A549 (cell line): ENCODE measurements around the gene MAPK1. TPM values are rescaled to one million over a fixed set of nuclear protein-coding genes. Genes with fewer than 3 reads are reported as not detected.
"Not testable (repeated sequence)": the region's sequence is repeated elsewhere in the genome, so short reads cannot be mapped to it uniquely, and the experiment has no call there.

ENCODE experiments used
- ATAC-seq, 2 experiments: fragments of 200-7000 bp in 1 of 2; fragments of >200 bp in 1 of 2; cut with Nextera tagmentation in 1 of 2; cut with Tn5 transposase in 1 of 2; 3 replicates each; pipeline versions ENCODE4 v1.8.0 to v1.9.1; 2018 to 2020; ENCODE audit warnings: mild to moderate bottlenecking in 1 of 2, moderate library complexity in 1 of 2
- CTCF ChIA-PET: fragments of 300-600 bp; sonication (Branson Sonifier 250); formaldehyde crosslinking; extraction: SDS; loops from one replicate; lab custom pipeline; 2021; ENCODE audit warnings: antibody characterized with exemption, inconsistent platforms; lab: Yijun Ruan, JAX
- POLR2A ChIA-PET: fragments of 350-600 bp; formaldehyde crosslinking; extraction: SDS; loops from one replicate; lab custom pipeline; 2021; ENCODE audit warnings: antibody characterized with exemption, inconsistent platforms; lab: Yijun Ruan, JAX
- DNase-seq, 2 experiments: peaks; one replicate each; pipeline versions ENCODE4 v3.0.0 to v3.0.0-alpha.2; 2011 to 2016; ENCODE audit warnings: low read depth in 1 of 2, low spot score in 1 of 2
- FAIRE-seq: peaks from 2 replicates; lab custom pipeline; 2011; peaks lifted over from hg19 to GRCh38; lab: Jason Lieb, UNC
- H3K27ac ChIP-seq, 2 experiments: fragments of >200 bp; sonication (Bioruptor Twin); formaldehyde crosslinking; 3 replicates each; pipeline ENCODE4 v1.5.1; 2016 to 2017
- H3K4me1 ChIP-seq: fragments of >200 bp; sonication (Bioruptor Twin); formaldehyde crosslinking; 3 replicates; pipeline ENCODE4 v1.6.1; 2016
- H3K4me2 ChIP-seq: fragments of >200 bp; sonication (Bioruptor Twin); formaldehyde crosslinking; 3 replicates; pipeline ENCODE4 v1.6.1; 2016
- H3K4me3 ChIP-seq: fragments of >200 bp; sonication (Bioruptor Twin); formaldehyde crosslinking; 3 replicates; pipeline ENCODE4 v1.5.1; 2016
- H3K9me3 ChIP-seq: fragments of >200 bp; sonication (Bioruptor Twin); formaldehyde crosslinking; 3 replicates; pipeline ENCODE4 v1.6.1; 2016
- CBX2 ChIP-seq: fragments of 200-600 bp; sonication (generic); IDR thresholded peaks from 2 replicates; pipeline ENCODE4 v1.6.1; 2016; ENCODE audit warnings: low read depth, mild to moderate bottlenecking, borderline replicate concordance
- CBX8 ChIP-seq: fragments of 200-600 bp; sonication (generic); IDR thresholded peaks from 2 replicates; pipeline ENCODE4 v1.6.1; 2016
- CEBPB ChIP-seq, 2 experiments: fragments of >200 bp in 1 of 2; sonication (Bioruptor Twin) in 1 of 2; formaldehyde crosslinking in 1 of 2; IDR thresholded peaks; 2 replicates each; pipeline ENCODE4 v1.6.1; 2012 to 2016
- CHD2 ChIP-seq: fragments of 150-350 bp; IDR thresholded peaks from 2 replicates; pipeline ENCODE4 v1.6.1; 2014; ENCODE audit warnings: low read length; ENCODE audit not compliant: partially characterized antibody
- EHF ChIP-seq: fragments of 250-450 bp; sonication (Bioruptor Pico); IDR thresholded peaks from 2 replicates; pipeline ENCODE4 v1.5.0; 2020; ENCODE audit warnings: mild to moderate bottlenecking
- ESRRA ChIP-seq: fragments of 150-350 bp; IDR thresholded peaks from 2 replicates; pipeline ENCODE4 v1.6.1; 2014; ENCODE audit warnings: mild to moderate bottlenecking, low read length, borderline replicate concordance
- FOSB ChIP-seq: fragments of 250-450 bp; sonication (Bioruptor Pico); IDR thresholded peaks from 2 replicates; pipeline ENCODE4 v1.5.0; 2020; ENCODE audit warnings: mild to moderate bottlenecking, moderate library complexity
- FOXS1 ChIP-seq: fragments of 250-450 bp; sonication (Bioruptor Pico); IDR thresholded peaks from 2 replicates; pipeline ENCODE4 v1.5.0; 2020; ENCODE audit warnings: mild to moderate bottlenecking, moderate library complexity
- GATA3 ChIP-seq: IDR thresholded peaks from 2 replicates; pipeline ENCODE4 v1.6.1; 2012; ENCODE audit warnings: borderline replicate concordance
- HDAC2 ChIP-seq: fragments of 200-600 bp; sonication (generic); IDR thresholded peaks from 2 replicates; pipeline ENCODE4 v1.6.1; 2016
- HEYL ChIP-seq: fragments of 250-450 bp; sonication (Bioruptor Pico); IDR thresholded peaks from 2 replicates; pipeline ENCODE4 v1.8.0; 2021; ENCODE audit warnings: mild to moderate bottlenecking, moderate library complexity
- HOXB13 ChIP-seq: fragments of 250-450 bp; sonication (Bioruptor Pico); IDR thresholded peaks from 2 replicates; pipeline ENCODE4 v1.5.0; 2020; ENCODE audit warnings: low read depth, mild to moderate bottlenecking, moderate library complexity
- KDM5A ChIP-seq: fragments of 200-600 bp; sonication (generic); IDR thresholded peaks from 2 replicates; pipeline ENCODE4 v1.6.1; 2016; ENCODE audit warnings: antibody characterized with exemption, mild to moderate bottlenecking
- MAFK ChIP-seq: fragments of 450-650 bp; IDR thresholded peaks from 2 replicates; pipeline ENCODE4 v1.6.1; 2014; ENCODE audit not compliant: partially characterized antibody
- MYC ChIP-seq: IDR thresholded peaks from 2 replicates; pipeline ENCODE4 v1.6.1; 2012; ENCODE audit warnings: mild to moderate bottlenecking, inconsistent platforms, low read length, improper control_type of control experiment, borderline replicate concordance
- NFE2L2 ChIP-seq: fragments of 150-350 bp; conservative IDR thresholded peaks from 2 replicates; pipeline ENCODE4 v1.6.1; 2014; ENCODE audit warnings: low read length
- PHF8 ChIP-seq: fragments of 200-600 bp; sonication (generic); IDR thresholded peaks from 2 replicates; pipeline ENCODE4 v1.6.1; 2016; ENCODE audit warnings: low read depth, mild to moderate bottlenecking, antibody characterized with exemption, moderate library complexity, borderline replicate concordance
- RAD21 ChIP-seq, 2 experiments: fragments of >200 bp in 1 of 2; sonication (Bioruptor Twin) in 1 of 2; formaldehyde crosslinking in 1 of 2; IDR thresholded peaks in 1 of 2; conservative IDR thresholded peaks in 1 of 2; 2 replicates in 1 of 2; 3 replicates in 1 of 2; pipeline ENCODE4 v1.6.1; 2012 to 2018; ENCODE audit warnings: inconsistent platforms in 1 of 2
- RARB ChIP-seq: fragments of 250-450 bp; sonication (Bioruptor Pico); IDR thresholded peaks from 2 replicates; pipeline ENCODE4 v1.8.0; 2021; ENCODE audit warnings: mild to moderate bottlenecking, moderate library complexity
- RNF2 ChIP-seq: fragments of 200-600 bp; sonication (generic); IDR thresholded peaks from 2 replicates; pipeline ENCODE4 v1.6.1; 2016; ENCODE audit warnings: low read depth, mild to moderate bottlenecking, antibody characterized with exemption, moderate library complexity, borderline replicate concordance
- SMC3 ChIP-seq: fragments of >200 bp; sonication (Bioruptor Twin); formaldehyde crosslinking; IDR thresholded peaks from 3 replicates; pipeline ENCODE4 v1.6.1; 2018; ENCODE audit warnings: inconsistent platforms
- SREBF2 ChIP-seq: fragments of 450-650 bp; IDR thresholded peaks from 2 replicates; pipeline ENCODE4 v1.6.1; 2014; ENCODE audit warnings: mild to moderate bottlenecking, moderate library complexity
- TP53 ChIP-seq: fragments of 250-450 bp; sonication (Bioruptor Pico); IDR thresholded peaks from 2 replicates; pipeline ENCODE4 v1.5.0; 2021; ENCODE audit warnings: mild to moderate bottlenecking, moderate library complexity
- ZC3H11A ChIP-seq: fragments of 450-650 bp; IDR thresholded peaks from 2 replicates; pipeline ENCODE4 v1.6.1; 2014; ENCODE audit warnings: antibody characterized with exemption, mild to moderate bottlenecking
- WGBS: methylation state at CpG from one replicate; pipeline ENCODE4 v1.1.6; 2017; ENCODE audit errors: missing lambda C conversion rate; 5-methylcytosine and 5-hydroxymethylcytosine counted together
- polyA plus RNA-seq, 4 experiments: library from polyadenylated mRNA; depleted of rRNA in 3 of 4; stranded (reverse); fragments of >200 nt; fragmentation: RNase III in 1 of 4; extraction: RNeasy Plus Mini Kit Qiagen cat#74134 plus additional on column Dnase treatment in 1 of 4; gene quantifications; 2 replicates in 3 of 4; 3 replicates in 1 of 4; pipeline ENCODE4 v1.2.3, GENCODE V29; 2011 to 2017
- TF ChIP-seq, protein P1 (sequence below): fragments of >200 bp; sonication (Bioruptor Twin); formaldehyde crosslinking; IDR thresholded peaks from 2 replicates; pipeline ENCODE4 v1.6.1; 2016
- TF ChIP-seq, protein P2 (sequence below): fragments of 150-350 bp; IDR thresholded peaks from 2 replicates; pipeline ENCODE4 v1.6.1; 2014; ENCODE audit warnings: low read depth, mild to moderate bottlenecking, low read length
- TF ChIP-seq, protein P3 (sequence below): fragments of 450-650 bp; IDR thresholded peaks from 2 replicates; pipeline ENCODE4 v1.6.1; 2014; ENCODE audit warnings: antibody characterized with exemption
- TF ChIP-seq, protein P4 (sequence below): IDR thresholded peaks from 2 replicates; pipeline ENCODE4 v1.6.1; 2012
- TF ChIP-seq, protein P5 (sequence below): fragments of >200 bp; sonication (Bioruptor Twin); formaldehyde crosslinking; IDR thresholded peaks from 3 replicates; pipeline ENCODE4 v1.5.1; 2016

The MAPK1 gene
- polyA plus RNA-seq, 2 of the 4 experiments (the other 2 are of a cell fraction), result 28.8 to 85.5 TPM

DNA sequence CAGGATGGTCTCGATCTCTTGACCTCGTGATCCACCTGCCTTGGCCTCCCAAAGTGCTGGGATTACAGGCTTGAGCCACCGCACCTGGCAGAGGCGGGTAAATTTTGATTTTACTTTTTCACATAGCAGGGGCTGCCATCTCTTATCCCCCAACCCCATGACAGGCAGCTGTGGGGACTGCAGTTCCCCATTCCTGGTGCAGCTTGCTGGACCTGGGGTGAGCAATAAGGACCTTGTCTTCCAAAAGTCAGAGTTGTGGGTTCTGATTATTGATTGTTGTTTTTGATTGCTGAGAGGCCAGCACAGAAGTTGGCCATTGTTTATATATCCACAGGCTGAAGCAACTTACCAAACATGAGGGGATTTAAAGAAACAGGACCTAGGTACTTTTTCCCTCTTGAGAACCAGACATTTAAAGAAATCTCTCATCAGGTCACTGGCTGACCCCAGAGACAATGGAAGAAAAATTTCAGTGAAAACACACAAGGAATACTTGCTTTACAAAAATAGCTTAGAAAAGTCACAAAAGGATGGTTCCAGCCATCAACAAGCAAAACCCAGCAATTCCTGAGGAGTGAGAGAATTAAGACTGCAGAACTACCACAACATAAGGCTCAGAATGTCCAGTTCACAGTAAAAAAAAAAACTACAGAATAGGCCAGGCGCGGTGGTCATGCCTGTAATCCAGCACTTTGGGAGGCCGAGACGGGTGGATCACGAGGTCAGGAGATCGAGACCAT, 22.0 kb upstream of the MAPK1 start:
- DNase-seq, result no peak
- Histone ChIP-seq H3K9me3 (no peaks in the 10 kb centered on the region), H3K4me2 (no peak overlapping the region)
- POLR2A ChIA-PET, result no interaction called here
- CTCF ChIA-PET, result interaction anchor here (0.6 to 1.3 kb wide), 2 partner anchors 14 to 63 kb away, joined by 3 read pairs; partner anchors contain the start of gene PPM1F
- 91% methylated on average over 10 of the region's 10 CpGs for WGBS
- TF ChIP-seq, protein P1, sequence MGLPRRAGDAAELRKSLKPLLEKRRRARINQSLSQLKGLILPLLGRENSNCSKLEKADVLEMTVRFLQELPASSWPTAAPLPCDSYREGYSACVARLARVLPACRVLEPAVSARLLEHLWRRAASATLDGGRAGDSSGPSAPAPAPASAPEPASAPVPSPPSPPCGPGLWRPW, result no peak
- TF ChIP-seq RNF2, result no peak
- TF ChIP-seq RARB (CRISPR knock-in tag), result no peak
- TF ChIP-seq FOSB (CRISPR knock-in tag), result no peak
- no peak for TF ChIP-seq PHF8
- TF ChIP-seq HEYL, result no peak
- no peak for TF ChIP-seq CBX8
- TF ChIP-seq TP53 (CRISPR knock-in tag), result no peak
- TF ChIP-seq ESRRA, result no peak
- TF ChIP-seq, protein P2, sequence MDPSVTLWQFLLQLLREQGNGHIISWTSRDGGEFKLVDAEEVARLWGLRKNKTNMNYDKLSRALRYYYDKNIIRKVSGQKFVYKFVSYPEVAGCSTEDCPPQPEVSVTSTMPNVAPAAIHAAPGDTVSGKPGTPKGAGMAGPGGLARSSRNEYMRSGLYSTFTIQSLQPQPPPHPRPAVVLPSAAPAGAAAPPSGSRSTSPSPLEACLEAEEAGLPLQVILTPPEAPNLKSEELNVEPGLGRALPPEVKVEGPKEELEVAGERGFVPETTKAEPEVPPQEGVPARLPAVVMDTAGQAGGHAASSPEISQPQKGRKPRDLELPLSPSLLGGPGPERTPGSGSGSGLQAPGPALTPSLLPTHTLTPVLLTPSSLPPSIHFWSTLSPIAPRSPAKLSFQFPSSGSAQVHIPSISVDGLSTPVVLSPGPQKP, result no peak
- TF ChIP-seq SREBF2, result no peak
- TF ChIP-seq KDM5A, result no peak
- TF ChIP-seq, protein P3, sequence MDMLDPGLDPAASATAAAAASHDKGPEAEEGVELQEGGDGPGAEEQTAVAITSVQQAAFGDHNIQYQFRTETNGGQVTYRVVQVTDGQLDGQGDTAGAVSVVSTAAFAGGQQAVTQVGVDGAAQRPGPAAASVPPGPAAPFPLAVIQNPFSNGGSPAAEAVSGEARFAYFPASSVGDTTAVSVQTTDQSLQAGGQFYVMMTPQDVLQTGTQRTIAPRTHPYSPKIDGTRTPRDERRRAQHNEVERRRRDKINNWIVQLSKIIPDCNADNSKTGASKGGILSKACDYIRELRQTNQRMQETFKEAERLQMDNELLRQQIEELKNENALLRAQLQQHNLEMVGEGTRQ, result no peak
- TF ChIP-seq RAD21 (conservative IDR thresholded peaks at IDR 0.05 in 1 of 2, IDR thresholded peaks at IDR 0.05 in 1 of 2), result no peak
- no peak for TF ChIP-seq ZC3H11A
- TF ChIP-seq CEBPB (IDR thresholded peaks at IDR 0.05), result no peak
- TF ChIP-seq GATA3, result no peak
- TF ChIP-seq SMC3, result no peak
- TF ChIP-seq HOXB13 (CRISPR knock-in tag), result no peak
- TF ChIP-seq, protein P4, sequence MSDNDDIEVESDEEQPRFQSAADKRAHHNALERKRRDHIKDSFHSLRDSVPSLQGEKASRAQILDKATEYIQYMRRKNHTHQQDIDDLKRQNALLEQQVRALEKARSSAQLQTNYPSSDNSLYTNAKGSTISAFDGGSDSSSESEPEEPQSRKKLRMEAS, result no peak
- TF ChIP-seq, all 56 proteins: peak for 0
- Histone ChIP-seq H3K4me3 (no peak overlapping the region), H3K4me1 (no peaks in the 10 kb centered on the region), H3K27ac (no peak overlapping the region)
- FAIRE-seq, result no peak
- no peak for ATAC-seq

DNA sequence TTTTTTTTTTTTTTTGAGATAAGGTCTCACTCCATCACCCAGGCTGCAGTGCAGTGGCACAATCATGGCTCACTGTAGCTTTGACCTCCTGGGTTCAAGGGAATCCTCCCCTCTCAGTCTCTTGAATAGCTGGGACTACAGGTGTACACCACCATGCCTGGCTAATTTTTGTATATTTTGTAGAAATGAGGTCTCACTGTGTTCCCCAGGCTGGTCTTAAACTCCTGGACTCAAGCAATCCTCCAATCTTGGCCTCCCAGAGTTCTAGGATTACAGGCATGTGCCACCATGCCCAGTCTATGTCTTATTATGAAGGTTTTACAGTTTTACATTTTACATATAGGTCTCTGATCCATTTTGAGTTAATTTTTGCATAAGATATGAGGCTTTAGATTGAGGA, 20.4 kb upstream of the MAPK1 start:
- ChIA-PET POLR2A (no interaction called here), CTCF (no interaction called here)
- Histone ChIP-seq H3K27ac (no peak overlapping the region), H3K4me2 (no peak overlapping the region), H3K9me3 (no peaks in the 10 kb centered on the region), H3K4me1 (no peaks in the 10 kb centered on the region), H3K4me3 (no peak overlapping the region)
- TF ChIP-seq NFE2L2 (no peak), SMC3 (no peak), ZC3H11A (no peak), RAD21 (conservative IDR thresholded peaks at IDR 0.05 in 1 of 2, IDR thresholded peaks at IDR 0.05 in 1 of 2) (no peak), CBX2 (no peak), CBX8 (no peak), MAFK (no peak), MYC (no peak), CHD2 (no peak), HEYL (no peak), FOXS1 (no peak), HDAC2 (no peak), EHF (CRISPR knock-in tag) (no peak)
- TF ChIP-seq, protein P5, sequence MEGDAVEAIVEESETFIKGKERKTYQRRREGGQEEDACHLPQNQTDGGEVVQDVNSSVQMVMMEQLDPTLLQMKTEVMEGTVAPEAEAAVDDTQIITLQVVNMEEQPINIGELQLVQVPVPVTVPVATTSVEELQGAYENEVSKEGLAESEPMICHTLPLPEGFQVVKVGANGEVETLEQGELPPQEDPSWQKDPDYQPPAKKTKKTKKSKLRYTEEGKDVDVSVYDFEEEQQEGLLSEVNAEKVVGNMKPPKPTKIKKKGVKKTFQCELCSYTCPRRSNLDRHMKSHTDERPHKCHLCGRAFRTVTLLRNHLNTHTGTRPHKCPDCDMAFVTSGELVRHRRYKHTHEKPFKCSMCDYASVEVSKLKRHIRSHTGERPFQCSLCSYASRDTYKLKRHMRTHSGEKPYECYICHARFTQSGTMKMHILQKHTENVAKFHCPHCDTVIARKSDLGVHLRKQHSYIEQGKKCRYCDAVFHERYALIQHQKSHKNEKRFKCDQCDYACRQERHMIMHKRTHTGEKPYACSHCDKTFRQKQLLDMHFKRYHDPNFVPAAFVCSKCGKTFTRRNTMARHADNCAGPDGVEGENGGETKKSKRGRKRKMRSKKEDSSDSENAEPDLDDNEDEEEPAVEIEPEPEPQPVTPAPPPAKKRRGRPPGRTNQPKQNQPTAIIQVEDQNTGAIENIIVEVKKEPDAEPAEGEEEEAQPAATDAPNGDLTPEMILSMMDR, result no peak
- ATAC-seq (no peak), DNase-seq (no peak), FAIRE-seq (no peak)

DNA sequence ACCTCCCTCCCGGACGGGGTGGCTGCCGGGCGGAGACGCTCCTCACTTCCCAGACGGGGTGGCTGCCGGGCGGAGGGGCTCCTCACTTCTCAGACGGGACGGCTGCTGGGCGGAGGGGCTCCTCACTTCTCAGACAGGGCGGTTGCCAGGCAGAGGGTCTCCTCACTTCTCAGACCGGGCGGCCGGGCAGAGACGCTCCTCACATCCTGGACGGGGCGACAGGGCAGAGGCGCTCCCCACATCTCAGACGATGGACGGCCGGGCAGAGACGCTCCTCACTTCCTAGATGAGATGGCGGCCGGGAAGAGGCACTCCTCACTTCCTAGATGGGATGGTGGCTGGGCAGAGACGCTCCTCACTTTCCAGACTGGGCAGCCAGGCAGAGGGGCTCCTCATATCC, 16.5 kb upstream of the MAPK1 start:
- DNase-seq, POLR2A ChIA-PET, H3K4me1 ChIP-seq, H3K9me3 ChIP-seq, H3K27ac ChIP-seq, FAIRE-seq, H3K4me3 ChIP-seq, ATAC-seq, H3K4me2 ChIP-seq, CTCF ChIA-PET: not testable (repeated sequence)
- WGBS, result 100% methylated on average over 2 of the region's 26 CpGs

DNA sequence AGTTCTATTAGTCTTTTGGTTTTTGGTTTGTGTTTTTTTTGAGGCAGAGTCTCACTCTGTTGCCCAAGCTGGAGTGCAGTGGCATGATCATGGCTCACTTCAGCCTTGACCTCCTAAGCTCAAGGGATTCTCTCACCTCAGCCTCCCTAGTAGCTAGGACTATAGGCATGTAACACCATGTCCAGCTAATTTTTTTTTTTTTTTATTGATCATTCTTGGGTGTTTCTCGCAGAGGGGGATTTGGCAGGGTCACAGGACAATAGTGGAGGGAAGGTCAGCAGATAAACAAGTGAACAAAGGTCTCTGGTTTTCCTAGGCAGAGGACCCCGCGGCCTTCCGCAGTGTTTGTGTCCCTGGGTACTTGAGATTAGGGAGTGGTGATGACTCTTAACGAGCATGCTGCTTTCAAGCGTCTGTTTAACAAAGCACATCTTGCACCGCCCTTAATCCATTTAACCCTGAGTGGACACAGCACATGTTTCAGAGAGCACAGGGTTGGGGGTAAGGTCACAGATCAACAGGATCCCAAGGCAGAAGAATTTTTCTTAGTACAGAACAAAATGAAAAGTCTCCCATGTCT, 15.4 kb upstream of the MAPK1 start:
- 50% methylated on average over 1 of the region's 7 CpGs for WGBS
- H3K4me2 ChIP-seq, ATAC-seq, DNase-seq, CTCF ChIA-PET, H3K4me3 ChIP-seq, FAIRE-seq, POLR2A ChIA-PET, H3K27ac ChIP-seq, H3K4me1 ChIP-seq, H3K9me3 ChIP-seq: not testable (repeated sequence)
